H1 (cell line): Measurements from ENCODE around the gene LPIN2. TPM values are rescaled to one million over a fixed set of nuclear protein-coding genes. Genes with fewer than 3 reads are reported as not detected.

Source experiments
- CTCF ChIA-PET: fragments of 300-600 bp; sonication (Branson Sonifier 250); formaldehyde crosslinking; loops from one replicate; lab custom pipeline; 2021; ENCODE audit not compliant: partially characterized antibody; lab: Charles Lee
- POLR2A ChIA-PET: fragments of 300-600 bp; sonication (Branson Sonifier 250); formaldehyde crosslinking; loops from one replicate; lab custom pipeline; 2021; ENCODE audit warnings: inconsistent platforms; ENCODE audit not compliant: partially characterized antibody; lab: Charles Lee
- DNase-seq, 2 experiments: peaks; one replicate each; pipeline versions ENCODE4 v3.0.0 to v3.0.0-alpha.2; 2010 to 2022; ENCODE audit warnings: low spot score in 2 of 2, low read depth in 1 of 2, mixed read lengths in 1 of 2
- FAIRE-seq: peaks from 2 replicates; lab custom pipeline; 2011; peaks lifted over from hg19 to GRCh38; lab: Jason Lieb, UNC
- H2AFZ ChIP-seq: 2 replicates; pipeline ENCODE4 v1.8.1; 2012; ENCODE audit warnings: low read length, inconsistent platforms
- H2AK5ac ChIP-seq: 2 replicates; pipeline ENCODE4 v1.6.1; 2013; ENCODE audit warnings: low read depth, low read length
- H2BK120ac ChIP-seq: replicated peaks from 2 replicates; pipeline ENCODE3; 2013; ENCODE audit warnings: low read depth, low read length, inconsistent platforms
- H2BK12ac ChIP-seq: 2 replicates; pipeline ENCODE4 v1.6.1; 2013; ENCODE audit warnings: low read depth, low read length
- H2BK15ac ChIP-seq: 2 replicates; pipeline ENCODE4 v1.6.1; 2013; ENCODE audit warnings: low read length
- H2BK20ac ChIP-seq: 2 replicates; pipeline ENCODE4 v1.6.1; 2013; ENCODE audit warnings: low read length
- H2BK5ac ChIP-seq: 2 replicates; pipeline ENCODE4 v1.6.1; 2013; ENCODE audit warnings: low read depth, low read length
- H3K14ac ChIP-seq: 2 replicates; pipeline ENCODE4 v1.6.1; 2013; ENCODE audit warnings: inconsistent platforms; ENCODE audit not compliant: insufficient read length
- H3K18ac ChIP-seq: 2 replicates; pipeline ENCODE4 v1.6.1; 2013; ENCODE audit warnings: low read length; ENCODE audit errors: extremely low read depth
- H3K23ac ChIP-seq: 2 replicates; pipeline ENCODE4 v1.6.1; 2013; ENCODE audit warnings: inconsistent platforms; ENCODE audit not compliant: insufficient read length
- H3K23me2 ChIP-seq: 2 replicates; pipeline ENCODE4 v1.6.1; 2013; ENCODE audit warnings: low read depth, low read length
- H3K27ac ChIP-seq: 2 replicates; pipeline ENCODE4 v1.6.1; 2011; ENCODE audit warnings: low read depth, low read length, inconsistent platforms
- H3K27me3 ChIP-seq, 4 experiments: replicated peaks in 1 of 4; 1 replicate in 1 of 4; 2 replicates in 3 of 4; pipeline versions ENCODE4 v1.6.1 to v1.8.1; 2011 to 2013; ENCODE audit warnings: low read length in 3 of 4, mild to moderate bottlenecking in 3 of 4, inconsistent platforms in 2 of 4, mixed read lengths in 2 of 4, moderate library complexity in 1 of 4; ENCODE audit not compliant: control insufficient read depth in 3 of 4, insufficient read depth in 3 of 4; ENCODE audit errors: extremely low read depth in 1 of 4
- H3K36me3 ChIP-seq, 4 experiments: 2 replicates each; pipeline versions ENCODE4 v1.6.1 to v1.8.1; 2011 to 2013; ENCODE audit warnings: mild to moderate bottlenecking in 4 of 4, low read length in 3 of 4, moderate library complexity in 2 of 4, control low read depth in 1 of 4, inconsistent platforms in 1 of 4; ENCODE audit not compliant: insufficient read depth in 4 of 4, control insufficient read depth in 2 of 4
- H3K4ac ChIP-seq: replicated peaks from 2 replicates; pipeline ENCODE3; 2013; ENCODE audit warnings: low read length, low read depth, mixed read lengths, inconsistent platforms; ENCODE audit not compliant: insufficient read length
- H3K4me1 ChIP-seq, 4 experiments: replicated peaks in 1 of 4; 1 replicate in 1 of 4; 2 replicates in 3 of 4; pipeline versions ENCODE4 v1.6.1 to v1.8.1; 2011 to 2013; ENCODE audit warnings: low read length in 3 of 4, inconsistent platforms in 2 of 4, mixed read lengths in 1 of 4; ENCODE audit not compliant: insufficient read depth in 4 of 4, control insufficient read depth in 3 of 4
- H3K4me2 ChIP-seq, 2 experiments: 2 replicates each; pipeline versions ENCODE4 v1.6.1 to v1.8.1; 2011 to 2013; ENCODE audit warnings: low read depth in 2 of 2, low read length in 2 of 2, control low read depth in 1 of 2, inconsistent platforms in 1 of 2, mild to moderate bottlenecking in 1 of 2; ENCODE audit not compliant: insufficient read depth in 1 of 2
- H3K4me3 ChIP-seq, 4 experiments: fragments of 200-600, 300-600 bp in 1 of 4; sonication (generic), shearing (Covaris generic), sonication (Bioruptor Twin) in 1 of 4; 2 replicates each; pipeline versions ENCODE4 v1.5.1 to v1.8.1; 2011 to 2016; ENCODE audit warnings: low read length in 4 of 4, low read depth in 3 of 4, control low read depth in 2 of 4, inconsistent platforms in 2 of 4, mild to moderate bottlenecking in 2 of 4, mixed read lengths in 1 of 4, moderate library complexity in 1 of 4; ENCODE audit not compliant: insufficient read depth in 2 of 4; ENCODE audit errors: extremely low read depth in 1 of 4
- H3K56ac ChIP-seq: replicated peaks from 2 replicates; pipeline ENCODE3; 2013; ENCODE audit warnings: low read depth, mild to moderate bottlenecking, mixed read lengths, low read length, inconsistent platforms; ENCODE audit not compliant: insufficient read length
- H3K79me1 ChIP-seq: 2 replicates; pipeline ENCODE4 v1.6.1; 2013; ENCODE audit warnings: low read depth, low read length, control low read depth
- H3K79me2 ChIP-seq, 2 experiments: 2 replicates each; pipeline versions ENCODE4 v1.6.1 to v1.8.1; 2012 to 2013; ENCODE audit warnings: low read length in 2 of 2, mild to moderate bottlenecking in 2 of 2, inconsistent platforms in 1 of 2; ENCODE audit not compliant: insufficient read depth in 2 of 2, control insufficient read depth in 1 of 2
- H3K9ac ChIP-seq, 4 experiments: replicated peaks in 1 of 4; 1 replicate in 1 of 4; 2 replicates in 3 of 4; pipeline versions ENCODE4 v1.6.1 to v1.8.1; 2011 to 2013; ENCODE audit warnings: low read depth in 3 of 4, low read length in 3 of 4, control low read depth in 2 of 4, mild to moderate bottlenecking in 2 of 4, moderate library complexity in 2 of 4, inconsistent platforms in 1 of 4; ENCODE audit errors: extremely low read depth in 1 of 4
- H3K9me3 ChIP-seq, 2 experiments: 2 replicates each; pipeline versions ENCODE4 v1.6.1 to v1.8.1; 2012 to 2013; ENCODE audit warnings: mild to moderate bottlenecking in 2 of 2, moderate library complexity in 2 of 2, control low read depth in 1 of 2, inconsistent platforms in 1 of 2, low read depth in 1 of 2, low read length in 1 of 2, mixed read lengths in 1 of 2; ENCODE audit not compliant: insufficient read depth in 2 of 2
- H4K20me1 ChIP-seq, 2 experiments: replicated peaks in 1 of 2; 2 replicates each; pipeline versions ENCODE3 to v1.8.1; 2011 to 2013; ENCODE audit warnings: inconsistent platforms in 2 of 2, low read length in 2 of 2, mild to moderate bottlenecking in 1 of 2; ENCODE audit not compliant: insufficient read depth in 2 of 2, control insufficient read depth in 1 of 2
- H4K5ac ChIP-seq: 2 replicates; pipeline ENCODE4 v1.6.1; 2013; ENCODE audit warnings: low read length, low read depth, mixed read lengths, inconsistent platforms; ENCODE audit not compliant: insufficient read length
- H4K8ac ChIP-seq: 2 replicates; pipeline ENCODE4 v1.8.0; 2013; ENCODE audit warnings: mild to moderate bottlenecking, moderate library complexity, low read length, inconsistent platforms; ENCODE audit not compliant: insufficient read depth; ENCODE audit errors: extremely low read depth
- H4K91ac ChIP-seq: replicated peaks from 2 replicates; pipeline ENCODE3; 2013; ENCODE audit warnings: low read length, mixed read lengths, inconsistent platforms; ENCODE audit not compliant: insufficient read length
- EZH2 ChIP-seq: fragments of 200-600 bp; sonication (generic); IDR thresholded peaks from 2 replicates; pipeline ENCODE4 v1.7.1; 2012; ENCODE audit warnings: low read depth, mild to moderate bottlenecking, moderate library complexity, low read length, inconsistent platforms; ENCODE audit not compliant: severe bottlenecking
- FOSL1 ChIP-seq: IDR thresholded peaks from 2 replicates; pipeline ENCODE4 v1.6.1; 2011; ENCODE audit warnings: mild to moderate bottlenecking, low read depth, low read length, moderate library complexity; ENCODE audit not compliant: insufficient read depth
- SP1 ChIP-seq: IDR thresholded peaks from 2 replicates; pipeline ENCODE4 v1.6.1; 2011; ENCODE audit warnings: low read depth, low read length
- WGBS, 2 experiments: shearing (Covaris generic) in 1 of 2; methylation state at CpG; one replicate each; pipeline versions ENCODE4 v1.1.6 to v1.1.7; 2013 to 2015; ENCODE audit warnings: low lambda C conversion rate in 2 of 2, mixed read lengths in 2 of 2, inconsistent platforms in 1 of 2, low coverage in 1 of 2, missing lambda C conversion rate in 1 of 2; ENCODE audit not compliant: insufficient replicate concordance in 2 of 2, insufficient coverage in 1 of 2, insufficient read length in 1 of 2; ENCODE audit errors: extremely low coverage in 1 of 2, missing lambda C conversion rate in 1 of 2; 5-methylcytosine and 5-hydroxymethylcytosine counted together
- polyA plus RNA-seq, 7 experiments: library from polyadenylated mRNA; depleted of rRNA in 3 of 7; stranded (reverse) in 5 of 7; unstranded in 2 of 7; fragments of >200 nt in 5 of 7; fragments of 200-250 nt in 2 of 7; gene quantifications; 1 replicate in 5 of 7; 2 replicates in 1 of 7; 4 replicates in 1 of 7; pipeline versions ENCODE4 v1.2.1 to v1.2.3, GENCODE V29; 2011 to 2013; ENCODE audit warnings: missing spikeins in 2 of 7, mixed read lengths in 2 of 7
- total RNA-seq: library from RNA; stranded (reverse); fragmentation: NEBNext Ultra II Directional; extraction: Animal tissue kit (Norgen Biotek cat#: 25700); gene quantifications from 2 replicates; pipeline ENCODE4 v1.2.1, GENCODE V29; 2021

The LPIN2 gene
- total and polyA plus RNA-seq, 2 of the 8 experiments (the other 6 are each of a cell fraction or from before 2014, with no cell fraction given), result 7.4 to 14.2 TPM

GRCh38 chr18:2976218-2977132 lies 36.5 kb downstream of the LPIN2 start:
- no peak overlapping the region for H2BK15ac ChIP-seq
- H3K4me1 ChIP-seq, result peaks cover 0 to 4% (median 1%) of the 10 kb centered on the region in 4 experiments; a peak in 3 of 7 replicates
- POLR2A ChIA-PET, result interaction anchor here (0.6 to 0.8 kb wide), 3 partner anchors 11 to 71 kb away, joined by 3 to 6 read pairs (median 3); no protein-coding TSS in a partner anchor
- no peak overlapping the region for H2AFZ ChIP-seq
- no peak overlapping the region for H3K4me2 ChIP-seq
- H3K4ac ChIP-seq, result no peak overlapping the region
- H3K27me3 ChIP-seq, result no peaks in the 10 kb centered on the region
- no peak overlapping the region for H3K18ac ChIP-seq
- H3K79me2 ChIP-seq, result peaks cover 0 to 66% of the 10 kb centered on the region in 2 experiments; a peak in 3 of 4 replicates
- H4K91ac ChIP-seq, result no peak overlapping the region
- H4K8ac ChIP-seq, result no peak overlapping the region
- H3K23ac ChIP-seq, result no peak overlapping the region
- no peak overlapping the region for H3K9ac ChIP-seq
- no peak overlapping the region for H2BK12ac ChIP-seq
- no peaks in the 10 kb centered on the region for H4K20me1 ChIP-seq
- DNase-seq (no peak), FAIRE-seq (no peak)
- H3K27ac ChIP-seq, result no peak overlapping the region
- no peak overlapping the region for H4K5ac ChIP-seq
- H2BK5ac ChIP-seq, result no peak overlapping the region
- peaks cover 2% of the 10 kb centered on the region; the same call in 1 of the 2 replicates for H3K79me1 ChIP-seq
- H2BK20ac ChIP-seq, result no peak overlapping the region
- no peaks in the 10 kb centered on the region for H3K23me2 ChIP-seq
- CTCF ChIA-PET, result interaction anchor here (0.5 to 1.8 kb wide), 8 partner anchors 9 to 262 kb away, joined by 3 to 15 read pairs (median 4); no protein-coding TSS in a partner anchor
- H3K56ac ChIP-seq, result no peak overlapping the region
- no peak overlapping the region for H2BK120ac ChIP-seq
- H3K14ac ChIP-seq, result no peak overlapping the region
- WGBS, 2 experiments, result 92% methylated on average over 8 of the region's 8 CpGs; no CpG with 5 or more reads in 1 of the 2 experiments
- no peaks in the 10 kb centered on the region for H3K36me3 ChIP-seq
- no peak overlapping the region for H3K4me3 ChIP-seq
- no peaks in the 10 kb centered on the region for H3K9me3 ChIP-seq
- H2AK5ac ChIP-seq, result no peak overlapping the region
- TF ChIP-seq SP1 (no peak), EZH2 (no peak), FOSL1 (no peak)
